ENCODE results near the gene PLXNA4.

PLXNA4 gene

GRCh38 chr7:132451161-132451560 is 125.1 kb downstream of the PLXNA4 start:
- H3K27ac ChIP-seq = no peak overlapping the region
- no peak for TF ChIP-seq CTCF (conservative IDR thresholded peaks at IDR 0.05)

GRCh38 chr7:132450696-132451095 is 125.6 kb downstream of the PLXNA4 start:
- TF ChIP-seq CTCF (conservative IDR thresholded peaks at IDR 0.05) = no peak
- H3K27ac ChIP-seq = no peak overlapping the region

GRCh38 chr7:132450188-132450587 is 126.1 kb downstream of the PLXNA4 start:
- TF ChIP-seq CTCF (conservative IDR thresholded peaks at IDR 0.05) = no peak
- no peak overlapping the region for H3K27ac ChIP-seq

- no peak overlapping the region for H3K27ac ChIP-seq
- no peak for TF ChIP-seq CTCF (conservative IDR thresholded peaks at IDR 0.05)
Measured at GRCh38 chr7:132446666-132447278, 129.5 kb downstream of the PLXNA4 start.

GRCh38 chr7:132446260-132446659 is 130.0 kb downstream of the PLXNA4 start:
- H3K27ac ChIP-seq = no peak overlapping the region
- no peak for TF ChIP-seq CTCF (conservative IDR thresholded peaks at IDR 0.05)

- H3K27ac ChIP-seq = no peak overlapping the region
- TF ChIP-seq CTCF (conservative IDR thresholded peaks at IDR 0.05) = no peak
Measured at GRCh38 chr7:132443761-132444520, 132.3 kb downstream of the PLXNA4 start.

- no peak for TF ChIP-seq CTCF (conservative IDR thresholded peaks at IDR 0.05)
- no peak overlapping the region for H3K27ac ChIP-seq
Measured at GRCh38 chr7:132441935-132442334, 134.3 kb downstream of the PLXNA4 start.
